GM18526 (cell line): ENCODE data around the gene CEBPG.

Experiments used
- POLR2A ChIP-seq: IDR thresholded peaks from 3 replicates; pipeline ENCODE4 v1.6.1; 2011; ENCODE audit not compliant: insufficient read length; ENCODE audit errors: extremely low read depth

Gene CEBPG

DNA sequence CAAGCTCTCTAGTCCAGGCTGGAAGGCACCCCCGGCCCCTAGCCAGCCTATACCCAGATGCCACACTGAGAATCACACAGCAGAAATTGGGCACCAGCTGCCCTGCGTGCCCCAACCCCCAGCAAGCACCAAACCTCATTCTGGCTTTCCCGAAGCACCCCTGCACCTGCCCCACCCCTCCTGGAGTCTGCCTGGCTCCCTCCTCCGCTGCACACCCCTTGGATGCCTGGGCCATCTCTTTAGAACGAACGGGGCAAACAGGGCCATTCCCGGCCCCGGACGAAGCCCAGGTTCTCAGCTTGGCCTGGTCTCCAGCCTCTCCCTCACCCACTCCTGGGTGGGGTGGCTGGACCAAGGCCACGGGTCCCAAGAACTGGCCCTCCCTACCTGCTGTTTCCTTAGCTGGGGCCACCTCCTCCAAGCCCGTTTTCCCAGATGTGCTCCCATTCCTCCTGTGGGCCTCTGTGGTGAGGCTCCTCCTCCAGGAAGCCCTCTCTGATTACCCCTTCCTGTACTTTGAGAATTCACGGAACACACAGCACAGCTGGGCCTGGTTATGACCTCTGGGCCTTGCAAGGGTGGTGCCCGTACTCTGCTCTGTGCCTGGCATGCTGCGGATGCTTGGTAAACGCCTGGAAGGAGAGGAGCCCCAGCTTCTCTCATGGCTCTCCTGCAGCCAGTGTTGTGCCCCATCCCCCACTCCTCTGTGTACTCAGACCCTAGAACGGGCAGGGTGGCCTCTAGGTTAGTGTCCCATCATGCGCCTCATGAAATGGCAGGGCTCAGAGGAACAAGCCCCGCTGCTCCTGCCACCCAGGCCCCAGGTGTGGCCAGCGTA is 21.4 kb downstream of the CEBPG start:
- TF ChIP-seq POLR2A: no peak

DNA sequence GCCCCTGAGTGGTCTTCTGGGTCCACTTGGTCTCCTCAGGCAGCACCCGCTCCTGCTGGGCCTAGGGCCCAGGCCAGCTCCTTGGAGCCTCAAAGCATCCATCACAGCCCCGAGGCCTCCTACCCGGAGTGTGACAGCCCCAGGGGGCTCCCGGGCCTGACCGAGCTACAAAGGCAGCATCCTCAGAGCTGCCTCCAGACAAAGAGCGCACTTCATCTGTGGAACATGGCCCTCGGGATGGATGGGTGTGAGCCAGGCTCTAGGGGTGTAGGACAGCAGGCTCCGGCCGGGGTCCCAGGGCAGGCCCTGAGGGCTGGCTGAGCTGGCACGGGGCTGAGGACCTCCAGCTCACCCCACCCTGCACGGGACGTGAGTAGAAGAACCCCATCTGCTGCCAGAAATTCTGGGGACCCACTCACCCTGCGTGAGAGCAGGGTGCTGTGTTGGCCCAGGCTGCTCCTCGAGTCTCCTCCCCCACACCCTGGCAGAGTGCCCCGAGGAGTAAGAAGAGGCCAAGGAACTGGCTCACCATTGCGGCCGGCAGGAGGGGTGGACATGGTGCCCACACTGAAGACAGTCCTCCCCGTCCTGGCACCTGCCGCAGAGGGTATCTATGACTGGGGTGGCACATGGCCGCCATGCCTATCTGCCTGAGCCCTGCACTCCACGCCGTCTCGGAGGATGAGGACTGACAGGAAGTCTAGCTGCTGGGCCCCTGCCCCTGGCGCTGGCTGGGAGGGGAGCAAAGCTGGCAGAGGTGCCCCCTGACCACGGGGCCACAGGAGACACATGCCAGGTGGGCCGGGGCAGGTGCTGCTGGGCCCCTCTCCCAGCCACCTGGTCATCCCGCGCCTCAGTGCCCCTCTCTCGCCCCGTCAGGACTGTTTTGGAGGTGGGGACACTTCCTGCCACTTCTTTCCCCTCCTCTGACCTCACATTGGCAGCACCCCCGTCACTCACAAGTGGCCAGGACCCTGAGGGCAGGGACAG is 22.3 kb downstream of the CEBPG start:
- no peak for TF ChIP-seq POLR2A

- no peak for TF ChIP-seq POLR2A
Measured at GRCh38 chr19:33396701-33397535, 23.4 kb downstream of the CEBPG start.

- TF ChIP-seq POLR2A: no peak
Measured at GRCh38 chr19:33397536-33398360, 24.2 kb downstream of the CEBPG start.

DNA sequence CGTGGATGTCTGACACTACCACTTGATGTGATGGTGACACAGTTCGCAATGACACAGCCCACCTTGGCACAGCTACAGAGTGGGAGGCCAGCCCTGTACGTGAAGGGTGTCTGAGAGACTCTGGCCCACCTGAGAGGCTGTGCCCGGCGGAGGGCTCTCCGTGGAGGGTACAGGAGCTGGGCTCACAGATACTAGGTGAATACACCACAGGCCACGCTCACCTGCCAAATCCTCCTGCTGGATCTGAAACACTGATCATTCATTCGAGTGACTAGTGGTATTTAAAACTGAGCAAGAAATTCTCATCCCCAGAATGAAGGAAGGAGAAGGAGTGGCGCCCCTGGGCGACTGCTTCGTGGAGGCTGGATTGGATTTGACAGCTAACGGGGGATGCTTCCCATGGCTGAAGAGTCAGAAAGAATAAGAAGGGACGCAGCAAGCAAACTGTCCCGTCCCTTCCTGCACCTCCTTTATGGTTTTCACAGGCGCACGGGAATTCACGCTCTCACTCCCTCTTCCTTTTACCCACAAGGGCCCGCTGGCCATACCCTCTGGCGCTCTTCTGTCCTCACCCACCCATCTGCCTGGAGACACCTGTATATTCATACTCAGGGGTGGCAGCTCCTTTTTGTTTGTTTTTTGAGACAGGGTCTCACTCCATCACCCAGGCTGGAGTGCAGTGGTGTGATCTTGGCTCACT is 25.0 kb downstream of the CEBPG start:
- no peak for TF ChIP-seq POLR2A

GRCh38 chr19:33399081-33399744 is 25.7 kb downstream of the CEBPG start:
- TF ChIP-seq POLR2A: no peak

DNA sequence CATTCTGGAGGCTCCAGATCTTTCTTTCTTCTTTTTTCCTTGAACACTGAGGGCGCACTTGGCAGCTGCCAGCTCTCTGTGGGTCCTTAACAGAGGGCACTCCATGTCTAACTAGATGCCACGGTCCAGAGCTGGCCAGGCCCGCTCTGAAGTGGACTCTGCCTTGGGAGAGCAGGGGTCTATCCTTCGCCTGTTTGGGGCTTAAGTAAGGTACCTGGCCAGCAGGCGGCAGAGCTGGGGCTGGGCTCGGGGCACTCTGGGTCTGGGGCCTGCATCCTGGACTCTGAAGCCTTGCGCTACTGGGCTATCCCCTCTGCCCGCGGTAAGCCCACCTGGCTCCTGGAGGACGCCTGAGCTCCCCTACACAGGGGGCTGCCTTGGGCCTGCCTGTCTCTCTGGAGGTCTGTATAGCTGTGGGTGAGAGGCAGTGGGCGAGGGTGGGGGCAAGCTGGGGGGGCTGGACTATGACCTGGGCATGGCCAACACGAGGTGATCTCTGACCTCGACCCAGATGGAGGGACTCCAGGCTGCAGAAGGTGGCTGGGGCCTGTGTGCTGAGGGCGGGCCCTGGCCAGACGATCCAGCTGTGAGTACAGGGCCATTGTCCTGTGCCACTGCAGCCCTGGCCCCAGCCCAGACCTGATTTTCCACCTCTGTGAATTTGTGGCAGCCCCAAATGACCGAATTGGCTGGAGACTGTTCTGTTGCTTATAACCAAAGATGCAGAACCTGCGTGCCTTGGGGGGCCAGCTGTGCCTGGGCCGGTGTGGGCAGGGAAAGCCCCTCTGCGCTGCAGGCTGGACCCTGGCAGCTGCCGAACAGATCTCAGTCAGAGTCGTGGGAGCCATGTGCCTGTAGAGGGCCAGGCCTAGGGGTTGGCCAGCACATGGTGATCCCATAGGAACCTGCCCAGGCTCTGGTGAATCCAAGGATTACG is 26.5 kb downstream of the CEBPG start:
- no peak for TF ChIP-seq POLR2A

DNA sequence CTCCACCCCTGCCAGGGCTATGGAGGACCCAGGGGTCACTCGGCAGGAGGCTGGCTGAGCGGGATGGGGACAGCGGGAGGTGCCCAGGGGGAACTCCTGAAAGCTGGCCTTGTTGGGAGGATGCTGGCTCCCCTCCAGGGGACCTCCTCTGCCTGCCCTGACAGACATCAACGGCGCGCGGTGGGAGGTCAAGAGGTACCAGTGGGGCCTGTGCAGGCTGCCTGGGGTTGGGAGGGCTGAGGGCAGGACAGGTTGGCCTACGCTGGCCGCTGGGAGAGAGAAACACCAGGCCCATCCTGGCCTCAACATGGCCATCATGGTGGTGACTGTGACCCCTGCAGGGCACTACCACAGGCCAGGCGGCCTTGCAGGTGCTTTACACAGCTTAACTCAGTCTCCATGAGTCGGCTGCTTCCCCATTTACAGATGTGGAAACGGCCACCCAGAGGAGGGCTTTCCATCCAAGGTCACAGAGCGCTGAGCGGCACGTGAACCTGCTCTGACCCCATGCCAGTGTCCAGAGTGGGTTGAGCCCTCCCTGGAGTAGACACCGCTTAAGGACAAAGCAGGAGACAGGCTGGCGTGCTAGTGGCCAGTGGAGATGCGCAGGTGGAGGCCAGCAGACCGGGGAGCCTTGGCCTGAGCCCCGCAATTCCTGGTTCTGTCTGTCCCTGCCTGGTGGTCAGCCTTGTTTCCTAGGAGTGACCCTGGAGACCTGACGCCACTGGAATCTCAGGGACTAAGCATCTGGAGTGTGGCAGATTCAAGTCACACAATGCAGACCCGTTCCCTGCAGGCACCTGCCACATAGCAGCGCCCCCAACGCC is 27.6 kb downstream of the CEBPG start:
- TF ChIP-seq POLR2A: no peak

DNA sequence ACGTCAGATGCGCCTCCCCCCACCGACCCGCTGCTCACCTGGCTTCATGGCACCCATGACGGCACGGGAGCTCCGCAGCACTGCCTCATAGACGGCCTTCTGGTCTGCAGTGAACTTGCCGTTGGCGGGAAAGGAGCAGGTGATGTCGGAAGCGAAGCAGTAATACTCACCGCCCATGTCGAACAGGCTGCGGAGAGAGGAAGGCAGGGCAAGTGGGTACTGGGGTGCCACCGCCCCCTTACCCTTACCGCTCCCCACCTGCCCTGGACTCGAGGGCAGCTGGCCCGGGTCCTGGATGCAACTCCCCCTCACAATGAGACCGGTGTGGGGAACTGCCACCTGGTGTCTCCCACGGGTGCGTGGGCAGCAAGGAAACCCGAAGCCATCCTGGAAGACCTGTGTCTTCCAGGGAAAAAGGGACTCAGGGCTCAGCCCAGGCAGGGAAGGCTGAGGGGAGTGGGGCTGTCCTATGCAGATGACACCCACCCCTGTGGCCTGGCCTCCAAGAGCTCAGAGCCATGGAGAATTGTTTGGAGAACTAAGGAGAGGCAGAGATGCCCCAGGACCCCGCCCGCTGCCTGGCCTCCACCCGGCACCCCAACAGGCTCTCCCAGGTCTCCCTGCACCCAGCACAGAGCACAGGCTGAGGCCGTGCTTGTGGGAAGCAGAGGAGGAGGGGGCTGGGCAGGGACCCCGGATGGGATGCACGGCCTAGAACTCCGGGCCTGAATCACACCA is 28.3 kb downstream of the CEBPG start:
- no peak for TF ChIP-seq POLR2A

DNA sequence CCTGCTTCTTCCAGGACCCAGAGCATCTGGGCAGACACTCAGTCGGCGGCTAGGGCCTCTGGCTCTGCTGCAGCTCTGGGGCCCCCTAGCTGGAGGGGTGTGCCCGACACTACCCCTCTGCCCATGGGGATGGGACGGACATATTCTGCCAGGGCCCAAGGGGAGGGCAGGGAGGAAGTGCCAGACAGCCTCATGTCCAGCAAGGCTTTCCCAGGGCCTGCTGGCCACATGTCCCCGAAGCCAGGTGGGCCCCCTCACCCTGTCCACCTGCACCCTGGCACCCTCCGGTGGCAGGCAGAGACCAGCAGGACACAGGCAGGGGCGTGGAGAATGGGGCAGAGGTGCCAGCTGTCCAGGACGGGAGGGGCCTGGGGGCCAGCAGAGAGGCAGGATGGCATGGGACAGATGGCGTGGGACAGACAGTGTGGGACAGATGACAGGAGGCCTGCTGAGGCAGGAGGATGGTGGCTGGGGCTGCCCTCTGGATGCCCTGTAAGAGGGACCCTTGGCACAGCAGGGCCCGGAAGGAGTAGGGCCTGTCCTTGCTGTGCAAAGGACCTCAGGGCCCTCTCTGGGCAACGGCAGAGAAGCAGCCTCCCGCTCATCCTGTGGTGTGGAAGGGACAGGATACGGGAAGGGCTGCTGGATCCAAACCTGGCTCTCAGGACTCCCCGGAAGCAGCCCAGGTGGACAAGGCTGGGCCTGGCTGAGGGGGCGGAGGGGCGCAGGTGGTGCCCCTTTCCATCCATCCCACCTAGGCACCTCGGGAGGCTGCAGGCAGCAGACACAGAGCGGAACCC is 29.1 kb downstream of the CEBPG start:
- TF ChIP-seq POLR2A: no peak
